Activated naive CD8-positive, alpha-beta T cell treated with anti-CD3 and anti-CD28 coated beads, Interleukin-2, amount 10 ng/mL, durations not matched to agents 7 days and 5 days (primary cell): ENCODE measurements around the gene KERA. TPM values are rescaled to one million over a fixed set of nuclear protein-coding genes. Genes with fewer than 3 reads are reported as not detected.
A peak's percentile ranks its signal among the peaks of the same experiment; 100 is the strongest.

Experiments
- ATAC-seq: fragments of 150-1000 bp; cut with Tn5 transposase; one replicate; pipeline ENCODE4 v1.10.0; 2021; ENCODE audit warnings: low read depth, moderate library complexity
- POLR2A ChIA-PET: fragments of 350-600 bp; sonication (Branson Sonifier 250); formaldehyde crosslinking; loops from one replicate; lab custom pipeline; 2021; ENCODE audit warnings: antibody characterized with exemption; lab: Charles Lee
- DNase-seq: peaks from one replicate; pipeline ENCODE4 v3.0.0; 2021
- H3K27ac Mint-ChIP-seq: one replicate; pipeline ENCODE4 v1.8.0; 2022; ENCODE audit warnings: mild to moderate bottlenecking, mixed read lengths
- H3K27me3 Mint-ChIP-seq: one replicate; pipeline ENCODE4 v1.8.0; 2022; ENCODE audit warnings: mild to moderate bottlenecking, moderate library complexity, mixed read lengths
- H3K36me3 Mint-ChIP-seq: one replicate; pipeline ENCODE4 v1.8.0; 2021; ENCODE audit warnings: mild to moderate bottlenecking, mixed read lengths
- H3K4me1 Mint-ChIP-seq: one replicate; pipeline ENCODE4 v1.8.0; 2021; ENCODE audit warnings: mixed read lengths
- H3K4me3 Mint-ChIP-seq: one replicate; pipeline ENCODE4 v1.8.0; 2022; ENCODE audit warnings: mild to moderate bottlenecking, moderate library complexity, mixed read lengths
- H3K9me3 Mint-ChIP-seq: one replicate; pipeline ENCODE4 v1.8.0; 2021; ENCODE audit warnings: mixed read lengths
- total RNA-seq, 2 experiments: library from RNA; stranded (reverse); gene quantifications; one replicate each; pipeline ENCODE4 v1.2.3, GENCODE V29; 2021

The KERA gene
- total RNA-seq, 2 experiments from 2014 or later, result not detected

GRCh38 chr12:91017511-91018263, 40.1 kb downstream of the KERA start:
- ATAC-seq, result no peak
- H3K9me3 Mint-ChIP-seq, result no peaks in the 10 kb centered on the region
- no peak overlapping the region for H3K4me3 Mint-ChIP-seq
- no peaks in the 10 kb centered on the region for H3K36me3 Mint-ChIP-seq
- H3K27me3 Mint-ChIP-seq, result peaks cover 13% of the 10 kb centered on the region
- no peak overlapping the region for H3K27ac Mint-ChIP-seq
- DNase-seq, result no peak
- no peaks in the 10 kb centered on the region for H3K4me1 Mint-ChIP-seq
- POLR2A ChIA-PET, result no interaction called here

GRCh38 chr12:91017043-91017442, 40.8 kb downstream of the KERA start:
- DNase-seq (no peak), ATAC-seq (no peak)
- Mint-ChIP-seq H3K27me3 (peaks cover 17% of the 10 kb centered on the region), H3K4me1 (no peaks in the 10 kb centered on the region), H3K36me3 (no peaks in the 10 kb centered on the region), H3K27ac (no peak overlapping the region), H3K4me3 (no peak overlapping the region), H3K9me3 (no peaks in the 10 kb centered on the region)
- POLR2A ChIA-PET, result no interaction called here

- POLR2A ChIA-PET, result no interaction called here
- ATAC-seq (no peak), DNase-seq (no peak)
- Mint-ChIP-seq H3K9me3 (peaks cover 4% of the 10 kb centered on the region), H3K4me1 (peaks cover 24% of the 10 kb centered on the region), H3K4me3 (no peak overlapping the region), H3K36me3 (peaks cover 3% of the 10 kb centered on the region), H3K27me3 (peaks cover 45% of the 10 kb centered on the region), H3K27ac (no peak overlapping the region)
Observed at GRCh38 chr12:91009319-91009950, 48.4 kb downstream of the KERA start.

GRCh38 chr12:91007531-91008290, 50.1 kb downstream of the KERA start:
- DNase-seq (no peak), ATAC-seq (peak; percentile 78)
- peaks cover 3% of the 10 kb centered on the region for H3K36me3 Mint-ChIP-seq
- H3K4me3 Mint-ChIP-seq, result peak overlapping the region; percentile 28
- POLR2A ChIA-PET, result no interaction called here
- peaks cover 4% of the 10 kb centered on the region for H3K9me3 Mint-ChIP-seq
- H3K27me3 Mint-ChIP-seq, result peaks cover 46% of the 10 kb centered on the region
- peaks cover 24% of the 10 kb centered on the region for H3K4me1 Mint-ChIP-seq
- peak overlapping the region; percentile 6 for H3K27ac Mint-ChIP-seq

- no peak within 1 kb of the TSS for H3K27ac Mint-ChIP-seq
- peaks cover 24% of the 10 kb centered on the region for H3K4me1 Mint-ChIP-seq
- peaks cover 3% of the 10 kb centered on the region for H3K36me3 Mint-ChIP-seq
- H3K4me3 Mint-ChIP-seq, result no peak within 1 kb of the TSS
- DNase-seq, result no peak
- H3K9me3 Mint-ChIP-seq, result peaks cover 2% of the 10 kb centered on the region
- ATAC-seq, result no peak
- peaks cover 43% of the 10 kb centered on the region for H3K27me3 Mint-ChIP-seq
- POLR2A ChIA-PET, result no interaction called here
Observed at GRCh38 chr12:91004872-91005271, 53.0 kb downstream of the KERA start, which contains the start of gene EPYC. TSS of gene EPYC (minus strand) at chr12:91004972. CDS start at chr12:91002565, 2,407 bp downstream.

GRCh38 chr12:91003737-91004136, 54.1 kb downstream of the KERA start:
- peaks cover 2% of the 10 kb centered on the region for H3K9me3 Mint-ChIP-seq
- POLR2A ChIA-PET, result no interaction called here
- no peak overlapping the region for H3K4me3 Mint-ChIP-seq
- peaks cover 3% of the 10 kb centered on the region for H3K36me3 Mint-ChIP-seq
- H3K4me1 Mint-ChIP-seq, result peaks cover 18% of the 10 kb centered on the region
- H3K27ac Mint-ChIP-seq, result no peak overlapping the region
- DNase-seq, result no peak
- no peak for ATAC-seq
- H3K27me3 Mint-ChIP-seq, result peaks cover 37% of the 10 kb centered on the region

GRCh38 chr12:91001306-91001705, 56.5 kb downstream of the KERA start:
- Mint-ChIP-seq H3K4me1 (no peaks in the 10 kb centered on the region), H3K27me3 (peaks cover 21% of the 10 kb centered on the region), H3K4me3 (no peak overlapping the region), H3K27ac (no peak overlapping the region), H3K9me3 (no peaks in the 10 kb centered on the region), H3K36me3 (no peaks in the 10 kb centered on the region)
- DNase-seq (no peak), ATAC-seq (no peak)
- POLR2A ChIA-PET, result no interaction called here

Other genes starting within 250 kb of the KERA start
- gene CCER1, start 102.8 kb downstream of the KERA start, total RNA-seq, result not detected
- not detected for gene EPYC, start 53.1 kb downstream of the KERA start, total RNA-seq
- not detected for gene LUM, start 53.5 kb upstream of the KERA start, total RNA-seq
- gene DCN, start 124.8 kb upstream of the KERA start, total RNA-seq, result not detected